ENCODE results near the gene SUV39H1. TPM values are rescaled to one million over a fixed set of nuclear protein-coding genes. Genes with fewer than 3 reads are reported as not detected.

SUV39H1 gene
- total and polyA plus RNA-seq, 9 of the 15 experiments (the other 6 are each of a cell fraction or from before 2014, with no cell fraction given), result 4.7 to 34.7 (median 17.9) TPM

- H3K4me2 ChIP-seq (ENCODE audit: insufficient read depth, low read length), result peak overlapping the region; percentile 95
- DNase-seq (ENCODE audit: extremely low read depth in 1 of 4, low spot score in 3 of 4) (peak in 1 of 4 experiments; percentile 19), ATAC-seq (no peak), FAIRE-seq (no peak)
- BruUV-seq (replicated peaks), result no TSS peak
- POLR2A ChIA-PET, result interaction anchor here (0.5 to 1.4 kb wide), 4 partner anchors 14 to 302 kb away, joined by 3 to 5 read pairs (median 3); partner anchors contain the start of gene HDAC6
- peak overlapping the region; percentile 82 to 90; a peak in 3 of 4 replicates for H3K9ac ChIP-seq (ENCODE audit: insufficient read depth in 1 of 2, low read depth in 2 of 2, low read length in 2 of 2)
- H3K9me3 ChIP-seq (replicated peaks; ENCODE audit: control insufficient read depth, insufficient read depth, low read depth, low read length), result no peaks in the 10 kb centered on the region
- intact Hi-C loops (cut with micrococcal nuclease) (loop anchor here (2.0 to 5.0 kb wide), 2 partner anchors 36 to 57 kb away; no protein-coding TSS in a partner anchor), in situ Hi-C loops (cut with MboI) (no loop called here)
- H3K9me1 ChIP-seq (ENCODE audit: control insufficient read depth, insufficient read depth, low read length), result no peaks in the 10 kb centered on the region
- H3K27ac ChIP-seq (ENCODE audit: extremely low read depth, low read depth, low read length), result peak overlapping the region; percentile 89
- peaks cover 7 to 19% of the 10 kb centered on the region in 2 experiments; a peak in 4 of 5 replicates for H3K4me1 ChIP-seq (replicated peaks in 1 of 2; ENCODE audit: control insufficient read depth in 2 of 2, insufficient read depth in 2 of 2, low read length in 2 of 2)
- TF ChIP-seq HDGF (IDR thresholded peaks at IDR 0.05), result 0 out of 2 replicates have a peak, but pooled peaks have one; percentile 13
- TF ChIP-seq ZKSCAN1 (IDR thresholded peaks at IDR 0.05; ENCODE audit: low read depth, low read length), result peak; percentile 92
- no peak for TF ChIP-seq RUNX1 (IDR thresholded peaks at IDR 0.05; ENCODE audit: low read depth)
- 0 out of 2 replicates have a peak, but pooled peaks have one; percentile 4 for TF ChIP-seq ZNF24 (IDR thresholded peaks at IDR 0.05)
- TF ChIP-seq ATF3 (IDR thresholded peaks at IDR 0.05), result no peak
- TF ChIP-seq ATF3 (CRISPR knock-in tag; conservative IDR thresholded peaks at IDR 0.05), result no peak
- CTCF ChIA-PET (ENCODE audit: low intra/inter-chr PET ratio), result no interaction called here
- H2AFZ ChIP-seq (ENCODE audit: low read depth, low read length), result peak overlapping the region; percentile 85
- H3K36me3 ChIP-seq (ENCODE audit: control insufficient read depth, insufficient read depth, low read length), result no peaks in the 10 kb centered on the region
- no peaks in the 10 kb centered on the region for H3K27me3 ChIP-seq (ENCODE audit: control insufficient read depth in 2 of 2, insufficient read depth in 2 of 2, low read length in 2 of 2)
- WGBS (ENCODE audit: insufficient coverage, low coverage, missing lambda C conversion rate), result 26% methylated on average over 7 of the region's 7 CpGs
- H3K79me2 ChIP-seq (ENCODE audit: control insufficient read depth, insufficient read depth, low read length), result peaks cover 19% of the 10 kb centered on the region
- H4K20me1 ChIP-seq (replicated peaks; ENCODE audit: control insufficient read depth, insufficient read depth, low read length), result no peaks in the 10 kb centered on the region
- H3K4me3 ChIP-seq, result peak overlapping the region; percentile 58
These were observed 41.4 kb downstream of the SUV39H1 start for GRCh38 chrX:48737940-48738339.

Measured in K562 (cell line).